Upper lobe of right lung (tissue), 1 donor: Measurements from ENCODE around the gene GLT8D2. TPM values are rescaled to one million over a fixed set of nuclear protein-coding genes. Genes with fewer than 3 reads are reported as not detected.
"Not testable (repeated sequence)": the region's sequence is repeated elsewhere in the genome, so short reads cannot be mapped to it uniquely, and the experiment has no call there.

Experiments used
- ATAC-seq: fragments of 200-7000 bp; cut with Tn5 transposase; one replicate; pipeline ENCODE4 v1.9.1; 2020; ENCODE audit warnings: mild to moderate bottlenecking, moderate library complexity
- DNase-seq: peaks from one replicate; pipeline ENCODE4 v3.0.0-alpha.2; 2020
- H3K27ac ChIP-seq: fragments of 200-600 bp; one replicate; pipeline ENCODE4 v1.8.0; 2022
- H3K27me3 ChIP-seq: fragments of 200-600 bp; one replicate; pipeline ENCODE4 v1.8.0; 2022; ENCODE audit warnings: mild to moderate bottlenecking
- H3K36me3 ChIP-seq: fragments of 200-600 bp; one replicate; pipeline ENCODE4 v1.8.0; 2022
- H3K4me1 ChIP-seq: fragments of 200-600 bp; one replicate; pipeline ENCODE4 v1.8.0; 2022
- H3K4me3 ChIP-seq: fragments of 200-600 bp; one replicate; pipeline ENCODE4 v1.8.0; 2022; ENCODE audit warnings: mild to moderate bottlenecking
- H3K9me3 ChIP-seq: fragments of 200-600 bp; one replicate; pipeline ENCODE4 v1.8.0; 2022
- intact Hi-C: fragments of 100-400 bp; cut with DNase I; formaldehyde crosslinking; loops from one replicate; pipeline ENCODE4 v1.11.0; 2022
- total RNA-seq: library from RNA; stranded (reverse); fragmentation: NEBNext Ultra II Directional; extraction: Animal tissue kit (Norgen Biotek cat#: 25700); gene quantifications from one replicate; pipeline ENCODE4 v1.2.1, GENCODE V29; 2021
- TF ChIP-seq, protein P1 (sequence below): fragments of 200-600 bp; IDR thresholded peaks from one replicate; pipeline ENCODE4 v1.8.0; 2022; ENCODE audit warnings: antibody characterized with exemption
- donor health status: DM: no; HTN: yes; CAD: no; lungs with severe emphysema.

The GLT8D2 gene
- total RNA-seq, 1 donor from 2014 or later, result 9.1 TPM

DNA sequence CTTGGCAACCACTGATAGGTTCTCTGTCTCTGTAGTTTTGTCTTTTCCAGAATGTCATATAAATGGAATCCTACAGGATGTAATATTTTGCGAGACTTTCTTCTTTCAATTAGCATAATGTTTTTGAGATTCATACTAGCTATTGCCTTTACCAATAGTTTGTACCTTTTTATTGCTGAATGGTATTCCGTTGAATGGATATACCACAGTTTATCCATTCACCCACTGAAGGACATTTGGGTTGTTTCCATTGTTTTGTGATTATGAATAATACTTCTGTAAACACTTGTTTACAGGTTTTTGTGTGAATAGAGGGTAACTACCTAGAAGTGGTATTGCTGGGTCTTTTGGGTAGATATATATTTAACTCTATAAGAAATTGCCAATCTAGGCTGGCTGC is 26.3 kb downstream of the GLT8D2 start:
- H3K27me3 ChIP-seq, result no peaks in the 10 kb centered on the region

DNA sequence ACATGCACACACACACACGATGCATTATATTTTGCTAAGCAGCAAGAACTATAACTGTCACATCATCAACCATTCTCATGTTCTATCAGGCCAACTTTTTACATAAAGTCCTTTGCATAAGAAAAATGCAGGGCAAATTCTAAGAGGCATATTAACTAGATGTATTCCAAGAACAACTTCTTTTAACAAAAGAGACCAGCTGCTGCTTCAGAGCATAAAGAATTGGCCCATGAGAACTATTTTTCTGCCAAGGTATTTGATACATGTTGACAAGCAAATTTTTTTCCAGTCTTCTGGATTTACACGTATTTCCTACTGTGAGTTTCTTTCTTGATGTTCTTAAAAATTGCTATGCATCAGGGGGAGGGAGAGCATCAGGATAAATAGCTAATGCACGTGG is 27.2 kb downstream of the GLT8D2 start:
- no peak overlapping the region for H3K4me3 ChIP-seq
- no peaks in the 10 kb centered on the region for H3K27me3 ChIP-seq
- no peaks in the 10 kb centered on the region for H3K36me3 ChIP-seq
- no peaks in the 10 kb centered on the region for H3K4me1 ChIP-seq
- TF ChIP-seq, protein P1, sequence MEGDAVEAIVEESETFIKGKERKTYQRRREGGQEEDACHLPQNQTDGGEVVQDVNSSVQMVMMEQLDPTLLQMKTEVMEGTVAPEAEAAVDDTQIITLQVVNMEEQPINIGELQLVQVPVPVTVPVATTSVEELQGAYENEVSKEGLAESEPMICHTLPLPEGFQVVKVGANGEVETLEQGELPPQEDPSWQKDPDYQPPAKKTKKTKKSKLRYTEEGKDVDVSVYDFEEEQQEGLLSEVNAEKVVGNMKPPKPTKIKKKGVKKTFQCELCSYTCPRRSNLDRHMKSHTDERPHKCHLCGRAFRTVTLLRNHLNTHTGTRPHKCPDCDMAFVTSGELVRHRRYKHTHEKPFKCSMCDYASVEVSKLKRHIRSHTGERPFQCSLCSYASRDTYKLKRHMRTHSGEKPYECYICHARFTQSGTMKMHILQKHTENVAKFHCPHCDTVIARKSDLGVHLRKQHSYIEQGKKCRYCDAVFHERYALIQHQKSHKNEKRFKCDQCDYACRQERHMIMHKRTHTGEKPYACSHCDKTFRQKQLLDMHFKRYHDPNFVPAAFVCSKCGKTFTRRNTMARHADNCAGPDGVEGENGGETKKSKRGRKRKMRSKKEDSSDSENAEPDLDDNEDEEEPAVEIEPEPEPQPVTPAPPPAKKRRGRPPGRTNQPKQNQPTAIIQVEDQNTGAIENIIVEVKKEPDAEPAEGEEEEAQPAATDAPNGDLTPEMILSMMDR, result no peak
- intact Hi-C loops, result no loop called here
- ATAC-seq (no peak), DNase-seq (no peak)
- no peaks in the 10 kb centered on the region for H3K9me3 ChIP-seq
- H3K27ac ChIP-seq, result no peak overlapping the region

More for the DNA sequence above, 26.3 kb downstream of the GLT8D2 start:
- H3K4me1 ChIP-seq, result no peaks in the 10 kb centered on the region
- TF ChIP-seq, protein P1, result no peak
- H3K4me3 ChIP-seq, result no peak overlapping the region
- no peaks in the 10 kb centered on the region for H3K36me3 ChIP-seq
- H3K27ac ChIP-seq, result no peak overlapping the region
- intact Hi-C loops, result no loop called here
- no peaks in the 10 kb centered on the region for H3K9me3 ChIP-seq
- ATAC-seq (no peak), DNase-seq (no peak)

DNA sequence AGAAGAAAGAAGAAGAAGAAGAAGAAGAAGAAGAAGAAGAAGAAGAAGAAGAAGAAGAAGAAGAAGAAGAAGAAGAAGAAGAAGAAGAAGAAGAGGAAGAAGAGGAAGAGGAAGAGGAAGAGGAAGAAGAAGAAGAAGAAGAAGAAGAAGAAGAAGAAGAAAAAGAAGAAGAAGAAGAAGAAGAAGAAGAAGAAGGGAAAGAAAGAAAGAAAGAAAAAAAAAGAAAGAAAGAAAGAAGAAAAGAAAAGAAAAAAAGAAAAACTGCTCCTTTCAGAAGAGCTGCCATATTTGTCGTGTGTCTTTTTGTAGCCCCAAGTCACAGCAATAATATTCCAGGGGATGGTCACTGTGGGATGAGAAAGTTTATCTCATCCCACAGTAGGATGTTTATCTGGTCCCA is 28.1 kb downstream of the GLT8D2 start:
- H3K4me1 ChIP-seq, H3K9me3 ChIP-seq, intact Hi-C loops, H3K27me3 ChIP-seq, H3K4me3 ChIP-seq, H3K36me3 ChIP-seq, DNase-seq, H3K27ac ChIP-seq, ATAC-seq: not testable (repeated sequence)

DNA sequence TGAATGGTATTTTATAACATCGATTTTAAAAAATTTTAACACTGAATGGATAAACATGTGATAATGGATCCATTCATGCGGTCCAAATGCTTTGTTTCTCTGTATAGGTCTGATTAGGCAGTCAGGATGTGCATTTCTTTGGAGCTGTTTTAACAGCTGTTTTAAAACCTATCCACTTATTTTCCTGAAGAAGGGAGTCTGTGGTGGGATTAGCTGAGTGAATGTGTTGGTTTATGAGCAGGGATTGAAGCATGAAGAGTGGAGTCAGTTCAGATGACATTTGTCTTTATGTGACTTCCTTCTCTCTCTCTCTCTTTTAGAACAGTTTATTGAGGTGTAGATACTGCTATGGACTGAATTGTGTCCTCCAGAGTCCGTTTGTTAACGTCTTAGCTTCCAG is 37.7 kb downstream of the GLT8D2 start:
- intact Hi-C loops, result no loop called here
- DNase-seq (no peak), ATAC-seq (no peak)
- Histone ChIP-seq H3K9me3 (no peaks in the 10 kb centered on the region), H3K27ac (no peak overlapping the region), H3K4me1 (no peaks in the 10 kb centered on the region), H3K27me3 (no peaks in the 10 kb centered on the region), H3K36me3 (no peaks in the 10 kb centered on the region), H3K4me3 (no peak overlapping the region)
- TF ChIP-seq, protein P1, result no peak

DNA sequence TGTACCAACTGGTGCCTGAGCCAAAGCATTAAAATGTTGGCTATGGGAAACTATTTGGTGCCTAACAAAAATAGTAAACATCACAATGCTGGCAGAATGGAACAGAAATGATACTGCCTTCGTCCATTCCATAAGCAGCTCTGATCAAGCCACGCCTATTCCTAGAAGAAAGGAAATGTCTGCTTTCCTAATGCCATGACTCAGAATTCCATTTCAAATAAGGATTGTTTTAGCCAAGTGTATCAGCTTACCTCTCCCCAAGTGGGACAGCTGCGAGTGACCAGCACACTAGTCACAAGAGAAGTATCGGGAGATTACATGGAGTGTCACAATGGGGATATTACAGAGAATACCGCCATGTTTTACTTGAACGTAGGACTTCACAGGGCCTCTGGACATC is 38.7 kb downstream of the GLT8D2 start:
- Histone ChIP-seq H3K27me3 (no peaks in the 10 kb centered on the region), H3K36me3 (no peaks in the 10 kb centered on the region), H3K4me3 (no peak overlapping the region), H3K9me3 (no peaks in the 10 kb centered on the region), H3K4me1 (no peaks in the 10 kb centered on the region), H3K27ac (no peak overlapping the region)
- ATAC-seq, result no peak
- TF ChIP-seq, protein P1, result no peak
- intact Hi-C loops, result no loop called here
- DNase-seq, result no peak

DNA sequence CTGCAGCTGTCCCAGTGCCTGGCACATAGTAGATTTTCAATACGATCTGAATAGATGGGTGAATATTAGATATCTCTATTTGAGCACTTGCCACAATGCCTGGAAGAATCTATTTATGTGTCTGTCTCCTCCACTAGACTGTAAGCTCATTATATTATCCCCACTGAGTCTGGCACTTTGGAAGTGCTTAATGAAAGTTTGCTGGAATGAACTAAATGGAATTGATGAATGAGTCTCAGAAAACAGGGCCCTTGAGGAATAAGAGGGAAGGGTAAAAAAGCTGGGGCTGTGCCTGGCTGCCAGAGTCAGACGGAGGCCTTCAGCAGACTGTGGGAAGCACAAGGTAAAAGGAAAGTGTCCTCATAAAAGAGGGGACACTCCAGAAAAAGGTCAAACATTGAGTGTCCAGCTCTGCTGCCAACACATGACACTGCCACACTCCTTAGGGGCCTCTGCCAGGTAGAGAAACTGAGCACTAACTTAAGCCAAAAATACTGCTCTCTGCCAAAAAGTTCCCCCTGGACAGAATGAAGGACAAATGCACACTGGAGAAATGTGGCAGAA is 39.3 kb downstream of the GLT8D2 start:
- intact Hi-C loops, result no loop called here
- no peaks in the 10 kb centered on the region for H3K36me3 ChIP-seq
- ATAC-seq (no peak), DNase-seq (no peak)
- H3K27me3 ChIP-seq, result no peaks in the 10 kb centered on the region
- TF ChIP-seq, protein P1, result no peak
- no peak overlapping the region for H3K4me3 ChIP-seq
- no peaks in the 10 kb centered on the region for H3K4me1 ChIP-seq
- H3K9me3 ChIP-seq, result no peaks in the 10 kb centered on the region
- no peak overlapping the region for H3K27ac ChIP-seq
